ENCODE data around the gene SENP5.
"Not testable (repeated sequence)": the region's sequence is repeated elsewhere in the genome, so short reads cannot be mapped to it uniquely, and the experiment has no call there.

GRCh38 chr3:196944037-196944790, 76.5 kb downstream of the SENP5 start:
- TF ChIP-seq EZH2phosphoT487 (IDR thresholded peaks at IDR 0.05; ENCODE audit: borderline replicate concordance); CTCF (conservative IDR thresholded peaks at IDR 0.05; ENCODE audit: low read length): not testable (repeated sequence)

Measured in Loucy (cell line).